ENCODE results near the gene C16orf95.

The C16orf95 gene

GRCh38 chr16:87316450-87316922, 706 bp downstream of the C16orf95 start:
- DNase-seq (ENCODE audit: low spot score), result no peak

- DNase-seq (ENCODE audit: low spot score), result no peak
These were observed 2.2 kb downstream of the C16orf95 start for GRCh38 chr16:87314990-87315420.

- DNase-seq (ENCODE audit: low spot score), result no peak
These were observed 5.2 kb downstream of the C16orf95 start for GRCh38 chr16:87312008-87312407.

- no peak for DNase-seq (ENCODE audit: low spot score)
These were observed 5.8 kb downstream of the C16orf95 start for GRCh38 chr16:87311387-87311786.

- no peak for DNase-seq (ENCODE audit: low spot score)
These were observed 6.6 kb downstream of the C16orf95 start for GRCh38 chr16:87310610-87311009.

- no peak for DNase-seq (ENCODE audit: low spot score)
These were observed 7.3 kb downstream of the C16orf95 start for GRCh38 chr16:87309620-87310525.

- no peak for DNase-seq (ENCODE audit: low spot score)
These were observed 8.4 kb downstream of the C16orf95 start for GRCh38 chr16:87308826-87309225.

GRCh38 chr16:87306516-87306915, 10.7 kb downstream of the C16orf95 start:
- no peak for DNase-seq (ENCODE audit: low spot score)

- no peak for DNase-seq (ENCODE audit: low spot score)
These were observed 11.4 kb downstream of the C16orf95 start for GRCh38 chr16:87305505-87306391.

GRCh38 chr16:87304951-87305350, 12.2 kb downstream of the C16orf95 start:
- no peak for DNase-seq (ENCODE audit: low spot score)

GRCh38 chr16:87303962-87304521, 13.2 kb downstream of the C16orf95 start:
- no peak for DNase-seq (ENCODE audit: low spot score)

GRCh38 chr16:87303431-87303930, 13.7 kb downstream of the C16orf95 start:
- no peak for DNase-seq (ENCODE audit: low spot score)

- no peak for DNase-seq (ENCODE audit: low spot score)
These were observed 18.2 kb downstream of the C16orf95 start for GRCh38 chr16:87298857-87299465.

- DNase-seq (ENCODE audit: low spot score), result no peak
These were observed 19.1 kb downstream of the C16orf95 start for GRCh38 chr16:87297918-87298631.

GRCh38 chr16:87297407-87297806, 19.8 kb downstream of the C16orf95 start:
- no peak for DNase-seq (ENCODE audit: low spot score)

GRCh38 chr16:87295661-87296531, 21.3 kb downstream of the C16orf95 start:
- no peak for DNase-seq (ENCODE audit: low spot score)

- peak; percentile 21 for DNase-seq (ENCODE audit: low spot score)
These were observed 21.9 kb downstream of the C16orf95 start for GRCh38 chr16:87295259-87295658.

GRCh38 chr16:87293990-87294389, 23.2 kb downstream of the C16orf95 start:
- no peak for DNase-seq (ENCODE audit: low spot score)

GRCh38 chr16:87291944-87292343, 25.2 kb downstream of the C16orf95 start:
- DNase-seq (ENCODE audit: low spot score), result no peak

GRCh38 chr16:87288753-87289362, 28.3 kb downstream of the C16orf95 start:
- no peak for DNase-seq (ENCODE audit: low spot score)

Data from RKO (cell line).